T-helper 1 cell treated with Interleukin-12 subunit alpha and Interleukin-12 subunit beta and Interleukin-4 antibody, amounts not matched to agents 30 ng/mL and 1 ng/mL, for 36 hours (primary cell): ENCODE measurements around the gene MYH4. TPM values are rescaled to one million over a fixed set of nuclear protein-coding genes. Genes with fewer than 3 reads are reported as not detected.

ENCODE experiments used
- intact Hi-C: fragments of 100-400 bp; cut with micrococcal nuclease; formaldehyde crosslinking; loops from one replicate; pipeline ENCODE4 v1.15.1; 2024
- total RNA-seq: library from RNA; stranded (reverse); gene quantifications from 2 replicates; pipeline ENCODE4 v1.2.3, GENCODE V29; 2022

Gene MYH4
- not detected in 2 replicates for total RNA-seq

DNA sequence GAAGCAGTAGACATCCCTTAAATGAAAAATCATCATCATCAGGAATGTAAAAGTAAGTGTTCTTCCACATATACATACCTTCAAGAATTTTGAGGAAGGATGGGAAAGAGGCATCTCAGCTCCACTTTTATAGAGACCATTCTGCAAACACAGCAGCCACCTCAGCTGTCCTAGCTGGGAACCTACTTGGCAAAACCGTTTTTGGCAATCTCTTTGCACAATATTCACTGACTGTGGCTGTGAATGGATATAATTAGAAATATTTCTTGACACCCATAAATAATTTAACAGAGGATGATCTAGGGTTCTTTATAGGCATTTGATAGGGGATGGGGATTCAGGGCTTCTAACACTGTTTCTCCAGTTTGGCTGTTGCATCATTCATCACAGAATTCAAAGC is at the start of gene MYH4:
Gene MYH4, minus strand, starts transcription at position 101 of the 400 bp plus-strand sequence. CDS start 2,814 bp downstream, outside the sequence.
- intact Hi-C loops: no loop called here

DNA sequence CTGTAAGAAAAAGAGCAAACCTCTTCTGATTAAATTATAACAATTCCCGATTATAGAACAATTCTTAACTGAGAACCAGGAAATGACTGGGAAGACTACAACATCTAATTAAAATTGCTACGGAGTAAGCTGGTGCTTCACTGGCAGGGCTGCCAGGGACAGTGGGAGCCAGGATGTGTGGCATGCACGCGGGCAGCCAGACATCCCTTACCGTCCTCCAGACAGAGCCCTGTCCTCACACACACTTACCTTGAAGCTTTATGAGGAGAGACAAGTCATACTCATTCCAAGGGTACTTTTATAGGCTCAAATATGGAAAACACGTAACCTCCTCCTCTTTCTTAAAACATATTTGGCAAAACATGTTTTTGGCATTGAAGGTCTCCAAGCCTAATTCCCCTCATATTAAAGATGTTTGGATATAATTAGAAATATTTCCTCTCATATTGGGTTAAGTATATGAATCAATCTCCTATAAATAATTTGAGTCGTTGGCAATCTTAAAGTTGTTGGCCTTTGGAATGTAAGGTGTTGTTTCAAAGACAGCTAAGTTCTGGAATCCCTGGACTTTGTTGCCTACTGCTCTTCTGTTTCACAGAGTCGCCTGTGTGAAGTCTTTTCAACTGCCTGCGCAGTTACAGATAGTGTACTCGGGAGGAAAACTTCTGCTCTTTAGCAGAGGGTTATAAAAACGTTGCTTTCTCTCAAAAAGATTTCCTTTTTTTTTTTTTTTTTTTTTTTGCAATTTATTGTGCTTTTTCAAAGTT is 49.1 kb upstream of the MYH4 start, which contains the start of gene MYH1:
Gene MYH1, minus strand, starts transcription at position 272 of the 767 bp plus-strand sequence. CDS start 1,900 bp downstream, outside the sequence.
- intact Hi-C loops: no loop called here

DNA sequence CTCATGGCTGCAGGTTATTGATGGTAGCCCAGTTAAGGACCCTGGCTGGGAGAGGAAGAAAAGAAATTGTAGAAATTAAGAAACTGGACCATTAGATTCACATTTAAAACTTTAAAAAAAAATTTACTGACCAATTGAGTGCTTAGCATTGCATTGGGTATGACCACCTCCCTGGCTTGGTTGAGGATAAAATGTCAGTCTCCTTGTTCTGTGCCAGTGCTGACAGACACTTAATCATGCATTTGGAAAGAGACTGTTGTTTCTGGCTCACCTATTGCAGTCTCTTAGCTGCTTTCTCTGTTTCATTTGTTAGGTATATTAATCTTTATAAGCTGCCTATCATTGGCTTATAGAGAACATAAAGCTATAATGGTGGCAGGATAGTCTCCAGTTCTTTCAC is 47.3 kb upstream of the MYH4 start:
- intact Hi-C loops: no loop called here

DNA sequence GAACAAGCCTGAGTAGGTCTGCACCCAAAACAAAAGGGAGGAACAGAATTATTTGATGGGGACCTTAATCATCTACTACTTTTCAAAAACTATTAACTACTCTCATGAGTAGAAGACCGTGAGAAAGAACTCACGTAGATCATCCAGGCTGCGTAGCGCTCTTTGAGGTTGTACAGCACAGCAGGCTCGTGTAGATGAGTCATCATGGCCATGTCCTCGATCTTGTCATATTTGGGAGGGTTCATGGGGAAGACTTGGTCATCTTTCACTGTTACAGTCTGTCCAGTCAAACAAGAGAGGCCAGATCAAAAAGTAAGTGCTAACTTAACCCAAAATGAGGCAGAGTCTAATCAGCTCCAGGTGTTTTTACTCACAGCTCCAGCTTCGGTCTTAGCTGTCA is 46.7 kb upstream of the MYH4 start:
- intact Hi-C loops: no loop called here

GRCh38 chr17:10513299-10514067 is 44.1 kb upstream of the MYH4 start:
- intact Hi-C loops: no loop called here

GRCh38 chr17:10512856-10513255 is 43.5 kb upstream of the MYH4 start:
- intact Hi-C loops: no loop called here

GRCh38 chr17:10499950-10500349 is 30.6 kb upstream of the MYH4 start:
- intact Hi-C loops: no loop called here

- intact Hi-C loops: no loop called here
These were observed 22.6 kb upstream of the MYH4 start for GRCh38 chr17:10492004-10492403.

- intact Hi-C loops: no loop called here
These were observed 12.9 kb upstream of the MYH4 start for GRCh38 chr17:10482252-10482651.

GRCh38 chr17:10477701-10478100 is 8.3 kb upstream of the MYH4 start:
- intact Hi-C loops: no loop called here

DNA sequence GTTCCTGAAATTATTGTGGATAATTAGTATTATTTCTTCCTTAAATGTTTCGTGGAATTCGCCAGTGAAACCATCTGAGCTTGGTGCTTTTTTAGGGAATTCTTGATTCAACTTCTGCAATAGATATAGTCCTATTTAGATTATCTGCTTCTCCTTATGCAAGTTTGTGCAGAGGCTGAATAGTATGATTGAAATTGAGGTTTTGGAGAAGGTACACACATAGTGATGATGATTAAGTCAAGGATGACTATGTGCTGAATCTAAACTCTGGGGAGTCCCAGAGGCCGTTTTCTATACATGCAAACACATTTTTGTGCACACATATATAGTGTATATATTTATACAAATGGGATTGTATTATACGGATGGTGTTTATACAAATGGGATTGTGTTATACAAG is 5.2 kb upstream of the MYH4 start:
- intact Hi-C loops: no loop called here

DNA sequence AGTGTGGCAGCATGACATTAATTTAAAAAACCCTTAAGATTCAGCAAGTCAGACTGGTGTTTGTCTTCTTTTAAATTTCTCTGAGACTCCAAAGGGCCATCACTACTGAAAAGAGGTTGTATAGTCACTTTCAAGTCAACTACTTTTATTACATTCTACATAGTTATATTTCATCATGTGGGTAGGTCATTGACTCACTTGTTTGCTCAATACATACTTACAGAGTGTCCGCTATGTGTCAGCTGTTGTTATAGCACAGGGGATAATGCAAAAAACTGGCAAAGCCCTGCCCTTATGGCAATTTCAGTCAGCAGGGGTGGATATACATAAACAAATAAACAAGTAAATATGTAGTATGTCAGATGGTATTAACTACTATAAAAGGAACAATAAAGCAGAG is 2.5 kb upstream of the MYH4 start:
- intact Hi-C loops: no loop called here

DNA sequence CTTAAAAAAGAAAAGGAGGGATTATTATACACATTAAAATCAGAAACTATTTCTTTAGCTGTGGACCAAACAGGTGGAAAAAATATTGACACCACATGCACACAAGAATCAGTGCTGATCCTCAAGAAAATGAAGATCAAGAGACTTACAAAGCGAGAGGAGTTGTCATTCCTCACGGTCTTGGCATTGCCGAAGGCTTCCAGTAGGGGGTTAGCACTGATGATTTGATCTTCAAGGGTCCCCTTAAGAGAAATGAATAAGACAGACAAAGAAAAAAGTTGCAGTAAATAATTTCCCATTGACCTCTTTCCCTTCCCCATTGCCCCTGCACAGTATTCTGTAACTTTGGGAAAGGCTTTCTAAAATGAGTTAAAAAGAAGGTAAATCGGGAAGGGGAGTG is 6.0 kb downstream of the MYH4 start:
- intact Hi-C loops: no loop called here

GRCh38 chr17:10460062-10460461 is 9.3 kb downstream of the MYH4 start:
- intact Hi-C loops: no loop called here

GRCh38 chr17:10458701-10459100 is 10.7 kb downstream of the MYH4 start:
- intact Hi-C loops: no loop called here

DNA sequence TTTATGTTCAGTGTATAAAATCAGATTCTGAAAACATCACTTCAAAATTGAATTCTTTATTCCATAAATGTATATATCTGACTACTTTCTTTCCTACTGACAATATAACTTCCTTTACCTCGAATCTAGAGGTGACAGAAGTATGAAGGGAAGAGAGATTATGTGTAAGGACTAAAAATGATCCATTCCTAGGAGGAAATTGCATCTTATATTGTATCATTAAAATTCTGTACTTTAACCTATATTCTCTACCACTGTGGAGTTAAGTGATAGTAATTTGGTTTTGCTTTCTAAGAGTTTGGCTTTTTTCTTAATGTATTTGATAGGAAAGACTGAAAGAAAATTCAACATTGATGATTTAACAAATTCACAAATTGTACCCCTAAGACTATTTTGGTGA is 11.4 kb downstream of the MYH4 start:
- intact Hi-C loops: no loop called here

DNA sequence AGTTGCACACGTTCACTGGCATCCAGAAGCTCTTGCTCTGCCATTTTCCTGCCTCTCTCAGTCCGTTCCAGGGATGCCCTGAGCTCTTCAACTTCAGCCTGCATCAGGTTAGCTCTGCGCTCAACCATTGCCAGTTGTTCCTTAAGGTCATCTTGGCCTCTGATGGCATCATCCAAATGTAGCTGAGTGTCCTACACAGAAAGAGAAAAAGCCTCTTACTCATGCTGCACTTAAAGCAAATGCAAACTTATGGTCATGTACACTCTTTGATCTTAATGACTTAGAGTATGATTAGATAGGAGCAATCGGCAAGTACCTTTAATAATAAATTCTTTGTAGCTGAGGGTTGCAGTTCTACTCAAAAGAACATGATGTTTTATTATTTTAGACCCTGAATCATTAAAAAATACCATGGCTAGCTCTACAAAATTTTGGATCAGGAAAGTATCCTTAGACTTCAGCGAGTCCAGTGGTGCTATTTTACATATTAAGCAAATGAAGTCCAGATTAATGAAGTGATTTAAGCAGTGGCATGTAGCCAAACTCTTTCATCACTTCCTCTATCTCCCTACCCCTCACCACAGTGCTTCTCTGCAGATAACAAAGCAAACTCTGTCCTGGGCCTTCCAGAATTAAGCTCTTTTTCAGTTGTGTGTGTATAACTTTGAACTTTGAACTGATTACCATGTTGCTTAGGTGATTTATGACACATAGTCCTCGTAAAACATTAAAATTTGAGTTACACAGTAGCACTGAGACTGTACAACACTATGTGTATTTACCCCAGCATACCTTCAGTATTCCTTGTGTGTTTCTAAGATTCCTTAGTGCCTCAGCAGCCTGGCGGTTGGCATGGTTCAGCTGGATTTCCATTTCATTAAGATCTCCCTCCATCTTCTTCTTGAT is 22.1 kb downstream of the MYH4 start:
- intact Hi-C loops: no loop called here

GRCh38 chr17:10439816-10440215 is 29.5 kb downstream of the MYH4 start:
- intact Hi-C loops: no loop called here

DNA sequence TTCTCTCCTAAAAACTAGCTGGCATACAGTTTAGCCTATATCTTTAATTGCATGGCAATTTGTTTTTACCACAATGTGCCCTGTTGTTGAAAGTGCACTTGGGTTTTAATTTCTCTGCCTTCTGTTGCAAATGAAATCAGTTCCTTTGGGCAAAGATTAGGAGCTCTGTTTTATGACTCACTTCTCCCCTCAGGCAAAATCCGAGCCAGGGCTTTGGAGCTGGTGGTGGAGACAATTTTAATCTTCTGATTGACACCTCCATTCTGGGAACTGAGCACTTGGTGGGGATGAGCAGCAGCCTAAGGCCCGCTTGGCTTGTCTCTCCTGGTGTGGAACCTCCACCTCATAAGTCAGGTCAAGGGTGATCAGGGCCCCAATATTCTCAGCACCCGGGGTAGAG is 34.3 kb downstream of the MYH4 start:
- intact Hi-C loops: no loop called here

DNA sequence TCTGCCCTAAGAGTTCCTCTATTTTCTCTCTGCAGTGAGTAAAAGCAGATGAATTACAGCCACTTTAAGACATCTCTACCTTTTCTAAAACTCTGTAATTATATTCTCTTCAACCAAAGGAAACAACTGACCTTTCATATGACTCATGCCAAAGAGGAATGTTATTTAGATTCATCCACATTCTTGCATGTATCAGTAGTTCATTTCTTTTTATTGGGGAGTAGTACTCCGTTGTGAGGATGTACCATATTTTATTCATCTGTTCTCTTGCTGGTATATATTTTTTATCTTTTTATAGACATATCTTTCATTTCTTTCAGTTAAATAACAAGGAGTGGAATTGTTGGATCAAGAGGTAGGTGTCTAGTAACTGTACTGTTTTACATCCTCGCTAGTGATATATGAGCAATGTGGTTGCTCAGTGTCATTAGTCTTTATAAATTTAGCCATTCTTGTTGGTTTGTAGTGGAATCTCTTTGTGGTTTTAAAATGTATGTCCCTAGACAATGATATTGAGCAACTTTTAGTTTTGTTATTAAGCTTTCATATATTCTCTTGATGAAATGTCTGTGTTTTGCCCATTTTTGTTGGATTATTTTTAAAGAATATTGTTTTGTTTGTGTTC is 39.8 kb downstream of the MYH4 start:
- intact Hi-C loops: no loop called here

DNA sequence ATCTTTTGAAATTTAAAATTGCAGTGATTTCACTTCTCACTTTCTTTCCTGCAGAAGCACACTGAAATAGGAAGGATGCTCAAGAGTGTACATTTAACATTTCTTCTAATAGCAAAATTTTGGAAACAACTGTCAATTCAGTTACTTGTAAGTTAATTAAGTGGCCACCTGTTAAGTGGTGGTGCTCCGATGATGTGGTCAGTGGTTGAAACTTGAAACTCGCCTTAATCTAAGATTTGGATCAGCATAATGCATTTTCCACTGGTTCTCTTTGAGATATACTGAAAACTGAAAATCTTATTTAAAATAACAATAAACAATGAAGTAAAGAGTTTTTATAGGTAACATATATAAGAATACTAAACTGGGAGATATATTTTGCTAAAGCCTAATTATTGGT is 40.6 kb downstream of the MYH4 start:
- intact Hi-C loops: no loop called here
